HTR-8/SVneo (cell line): ENCODE results near the gene SPINK8.
"Not testable (repeated sequence)": the region's sequence is repeated elsewhere in the genome, so short reads cannot be mapped to it uniquely, and the experiment has no call there.

ENCODE experiments used
- DNase-seq: peaks from one replicate; pipeline ENCODE4 v3.0.0; 2011; ENCODE audit warnings: low spot score, mixed read lengths; ENCODE audit not compliant: insufficient read length
- FAIRE-seq: peaks from 2 replicates; lab custom pipeline; 2011; peaks lifted over from hg19 to GRCh38; lab: Jason Lieb, UNC

Gene SPINK8

GRCh38 chr3:48331706-48332435, 1.6 kb downstream of the SPINK8 start:
- not testable (repeated sequence) for FAIRE-seq, DNase-seq

DNA sequence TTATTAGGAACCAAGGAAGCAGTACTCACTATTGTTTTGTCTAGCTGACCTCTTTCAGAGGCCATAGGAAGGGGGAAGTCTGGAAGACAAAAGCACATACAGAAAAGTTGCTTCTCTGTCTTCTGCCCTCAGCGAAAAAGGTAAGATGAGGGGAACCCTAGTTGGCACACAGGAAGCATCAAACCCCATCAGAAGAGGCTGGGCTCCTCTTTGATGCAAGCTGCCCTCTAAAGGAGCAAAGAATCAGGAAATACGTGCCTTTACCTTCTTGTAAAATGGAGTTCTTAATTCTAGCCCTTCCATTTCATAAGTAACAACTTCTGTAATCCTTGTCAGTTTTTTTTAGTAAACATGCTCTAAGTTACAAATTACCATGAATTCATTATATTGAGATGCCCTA, 12.5 kb downstream of the SPINK8 start:
- DNase-seq (no peak), FAIRE-seq (no peak)

DNA sequence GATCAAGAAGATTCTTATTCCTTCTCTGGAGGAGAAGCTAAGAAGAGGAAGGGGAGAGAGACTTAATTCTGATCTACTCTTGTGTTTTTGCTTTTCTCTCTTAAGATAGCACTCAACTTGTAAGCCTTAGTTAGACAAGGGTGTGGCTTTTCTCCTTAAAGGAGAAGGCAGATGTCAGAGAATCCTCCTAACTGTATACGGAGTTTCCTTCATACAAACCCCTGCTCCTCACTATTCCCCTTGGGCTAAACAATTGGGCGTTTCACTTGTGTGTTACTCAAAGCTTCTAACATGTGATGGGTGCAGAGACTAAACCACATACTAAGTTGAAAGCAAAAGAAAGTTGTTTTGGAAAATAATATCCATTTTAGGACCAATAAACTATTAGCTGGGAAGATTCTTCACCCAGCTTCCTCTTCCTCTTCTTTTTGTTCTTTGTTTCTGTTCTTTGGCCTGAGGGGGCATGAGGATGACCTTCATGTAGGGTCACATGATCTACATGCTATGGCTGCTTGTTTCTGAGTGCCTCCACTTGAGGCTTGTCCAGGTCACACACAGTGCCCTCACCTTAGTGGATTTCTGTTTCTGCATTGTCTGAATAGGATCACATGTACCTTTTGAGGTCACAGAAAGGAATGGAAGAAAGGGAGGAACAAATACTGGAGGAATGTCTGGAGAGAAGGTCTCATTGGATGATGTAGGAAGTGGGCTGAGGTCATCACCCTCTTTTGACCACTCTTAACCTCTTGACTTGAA, 14.6 kb downstream of the SPINK8 start:
- FAIRE-seq = no peak
- no peak for DNase-seq

DNA sequence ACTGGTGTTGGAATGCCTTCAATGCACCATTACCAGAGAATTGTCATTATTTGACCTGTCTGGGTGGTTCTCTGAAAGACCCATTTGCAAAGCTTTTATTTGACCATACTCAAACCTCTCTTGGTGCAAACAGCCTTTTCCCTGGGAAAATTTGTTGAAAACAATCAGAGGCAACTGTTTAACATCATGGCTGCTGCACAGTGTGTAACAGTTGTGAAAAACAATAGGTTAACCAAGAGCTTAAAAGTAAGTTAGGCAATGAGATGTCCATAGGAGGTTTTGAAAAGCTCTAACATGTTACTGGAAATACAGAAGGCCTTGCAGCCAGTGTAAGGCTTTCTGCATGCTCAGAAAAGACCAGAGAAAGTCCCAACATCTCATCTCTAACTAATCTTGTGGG, 18.9 kb downstream of the SPINK8 start:
- no peak for DNase-seq
- no peak for FAIRE-seq

- FAIRE-seq (no peak), DNase-seq (no peak)
These were observed 26.5 kb downstream of the SPINK8 start for GRCh38 chr3:48306860-48307530.

- DNase-seq (no peak), FAIRE-seq (no peak)
These were observed 27.2 kb downstream of the SPINK8 start for GRCh38 chr3:48306290-48306689.

GRCh38 chr3:48305396-48305795, 28.1 kb downstream of the SPINK8 start:
- DNase-seq (no peak), FAIRE-seq (no peak)

GRCh38 chr3:48303021-48303420, 30.4 kb downstream of the SPINK8 start:
- DNase-seq (no peak), FAIRE-seq (no peak)

GRCh38 chr3:48301800-48302166, 31.7 kb downstream of the SPINK8 start:
- peak; percentile 32 for DNase-seq

DNA sequence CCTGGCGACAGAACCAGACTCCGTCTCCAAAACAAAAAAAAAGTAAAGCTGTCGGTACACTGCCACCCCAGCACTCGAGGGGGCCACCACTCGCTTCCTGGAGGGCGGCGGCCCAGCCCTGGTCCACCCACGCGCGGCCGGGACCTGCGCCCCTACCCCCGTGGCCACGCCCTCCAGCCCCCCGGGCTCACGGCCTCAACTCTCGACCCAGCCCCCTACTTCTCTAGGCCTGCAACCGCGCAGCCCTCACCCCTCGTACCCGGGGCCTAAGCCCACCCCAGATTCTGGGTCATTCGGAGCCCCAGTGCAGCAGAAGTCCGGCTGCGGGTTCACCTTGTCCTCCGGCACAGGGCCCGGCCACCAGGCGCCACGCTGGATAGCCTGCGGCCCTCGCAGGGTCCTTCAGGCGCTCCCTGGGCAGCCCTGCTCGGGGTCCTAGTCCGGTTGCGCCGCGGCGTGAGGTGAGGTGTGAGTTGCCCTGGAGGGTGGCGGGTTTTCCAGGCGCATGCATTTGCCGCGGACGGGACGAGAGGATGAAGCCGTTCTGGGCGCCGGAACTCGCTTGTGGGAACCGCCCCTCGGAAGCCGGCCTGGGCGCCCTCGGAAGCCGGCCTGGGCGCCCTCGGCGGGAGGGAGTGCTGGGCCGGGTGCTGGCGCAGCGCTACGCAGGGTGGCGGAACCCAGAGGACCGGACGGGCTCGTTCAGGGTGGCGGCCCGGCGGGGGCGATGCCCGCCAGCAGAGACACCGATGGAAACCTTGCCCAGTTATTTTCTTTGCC, 32.3 kb downstream of the SPINK8 start, which contains the start of gene NME6:
TSS of gene NME6 (minus strand) at position 348 of the 780 bp plus-strand sequence.
- peak; percentile 90 for DNase-seq
- peak; percentile 71 for FAIRE-seq

More at GRCh38 chr3:48301800-48302166, 31.7 kb downstream of the SPINK8 start:
- no peak for FAIRE-seq

DNA sequence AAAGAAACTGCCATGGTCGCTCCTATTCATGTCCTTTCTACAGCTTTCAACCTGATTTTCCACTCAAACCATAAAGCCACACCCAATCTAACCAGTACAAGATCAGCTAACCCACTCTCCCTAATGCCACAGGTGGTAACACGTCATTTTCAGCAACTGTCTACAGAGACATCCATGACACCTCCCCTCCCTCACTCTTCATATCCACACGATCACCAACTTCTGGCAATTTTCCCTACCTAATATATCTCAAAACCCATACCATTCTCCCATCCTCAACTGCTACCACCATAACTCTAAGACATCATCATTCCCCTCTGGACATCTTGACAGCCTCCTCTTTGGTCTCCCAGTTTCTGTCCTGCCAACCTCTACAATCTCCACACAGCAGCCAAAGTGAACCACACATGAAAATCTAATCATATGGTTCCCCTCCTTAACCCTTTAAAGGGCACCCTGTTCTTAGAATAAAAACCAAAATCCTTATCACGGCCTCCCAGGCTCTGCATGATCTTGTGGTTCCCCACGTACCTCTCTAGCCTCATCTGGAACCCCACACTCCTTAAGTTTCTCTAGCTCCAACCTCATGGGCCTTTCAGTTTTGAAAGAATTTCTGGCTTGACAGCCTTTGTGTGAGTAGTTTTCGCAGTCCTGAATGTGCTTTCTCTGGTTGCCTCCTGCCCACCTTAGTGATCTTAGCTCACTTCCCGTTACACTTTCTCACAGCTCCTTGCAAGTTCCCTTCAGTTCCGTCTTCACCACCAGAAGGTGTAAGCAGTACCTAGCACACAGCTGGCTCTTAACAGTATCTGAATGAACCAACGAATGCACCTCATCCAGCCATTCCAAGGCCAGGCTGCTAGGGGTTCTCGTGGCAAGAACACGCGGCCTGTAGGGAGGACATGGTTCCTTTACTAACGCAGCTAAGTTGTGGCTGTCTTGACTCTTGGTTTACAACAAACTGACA, 33.4 kb downstream of the SPINK8 start:
- FAIRE-seq (peak; percentile 4), DNase-seq (no peak)

DNA sequence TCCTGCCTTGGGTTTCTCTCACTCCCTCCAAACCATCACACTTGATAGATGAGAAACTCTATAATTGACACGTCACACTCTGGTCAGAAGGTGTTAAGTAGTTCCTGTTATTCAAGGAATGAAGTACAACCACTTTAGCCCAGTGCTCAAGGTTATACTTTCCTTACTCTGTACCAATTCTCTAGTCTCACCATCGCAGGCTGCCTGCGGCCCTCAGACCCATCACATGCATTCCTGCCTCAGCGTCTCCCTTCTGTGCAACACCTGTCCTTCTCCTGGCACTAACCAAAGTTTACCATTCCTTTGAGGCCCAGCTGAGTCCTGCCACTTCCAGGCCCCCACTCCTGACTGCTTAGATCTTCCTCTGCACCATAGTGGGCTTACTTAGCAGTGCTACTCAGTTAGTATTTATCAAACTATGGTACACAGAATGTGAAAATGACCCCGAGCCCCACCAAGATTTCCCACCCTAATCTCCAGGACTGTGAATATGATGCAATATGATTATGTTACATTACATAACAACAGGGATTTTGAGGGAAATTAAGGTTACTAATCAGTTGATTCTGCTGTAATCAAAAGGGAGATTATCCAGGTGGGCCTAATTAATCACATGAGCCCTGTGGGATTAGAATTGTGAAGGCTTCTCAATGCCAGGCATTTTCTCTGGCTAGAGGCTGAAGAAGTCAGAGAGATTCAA, 36.2 kb downstream of the SPINK8 start:
- no peak for FAIRE-seq

GRCh38 chr3:48296699-48297098, 36.8 kb downstream of the SPINK8 start:
- DNase-seq = no peak
- FAIRE-seq = no peak

More for the DNA sequence above, 36.2 kb downstream of the SPINK8 start:
- no peak for DNase-seq

DNA sequence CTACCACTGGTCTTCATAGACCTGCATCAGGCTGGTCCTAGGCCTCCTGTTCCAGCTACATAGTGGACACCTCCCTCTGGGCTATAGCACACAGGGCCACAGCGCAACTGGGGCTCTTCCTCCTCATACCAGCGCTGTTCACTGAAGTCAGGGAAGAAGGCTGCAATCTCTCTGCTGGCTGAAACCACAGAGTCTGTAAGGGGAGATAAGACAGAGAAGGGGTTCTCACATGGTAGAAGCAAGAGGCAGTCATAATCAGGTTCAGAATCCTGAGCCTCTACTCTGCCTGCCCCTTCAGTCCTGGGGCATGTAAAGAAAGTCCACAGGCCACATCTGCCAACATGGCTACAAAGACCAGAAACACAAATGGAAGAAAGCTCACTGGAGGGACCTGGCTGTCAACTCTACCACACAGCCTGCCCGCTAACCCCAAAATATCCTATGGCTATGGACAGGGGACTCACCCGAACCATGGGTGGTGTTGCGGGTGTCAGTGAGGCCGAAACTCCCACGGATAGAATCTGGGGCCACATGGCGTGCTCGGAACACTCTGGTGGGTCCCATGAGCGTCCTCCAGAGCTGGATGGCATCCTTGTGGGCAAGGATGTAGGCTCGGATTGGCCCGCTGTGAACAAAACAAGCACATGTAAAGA, 38.7 kb downstream of the SPINK8 start:
- DNase-seq = no peak
- FAIRE-seq = no peak

DNA sequence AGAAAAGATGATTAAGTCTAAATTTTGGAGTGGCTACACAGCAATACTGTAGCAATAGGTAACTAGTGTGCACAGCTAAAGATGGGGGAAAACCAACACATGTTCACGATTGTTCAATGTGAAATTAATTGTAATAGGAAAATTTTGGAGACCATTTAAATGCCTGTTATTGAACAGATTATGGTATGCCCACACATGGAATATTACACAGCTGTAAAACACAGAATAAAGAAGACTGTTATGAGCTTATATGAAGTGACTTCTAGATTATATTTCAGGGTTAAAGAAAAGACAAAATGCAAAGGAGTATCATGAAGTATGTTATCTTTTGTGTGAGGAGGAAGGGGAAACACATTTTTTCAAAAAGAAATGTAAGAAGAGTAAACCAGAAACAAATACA, 43.8 kb downstream of the SPINK8 start:
- no peak for FAIRE-seq
- DNase-seq = no peak

DNA sequence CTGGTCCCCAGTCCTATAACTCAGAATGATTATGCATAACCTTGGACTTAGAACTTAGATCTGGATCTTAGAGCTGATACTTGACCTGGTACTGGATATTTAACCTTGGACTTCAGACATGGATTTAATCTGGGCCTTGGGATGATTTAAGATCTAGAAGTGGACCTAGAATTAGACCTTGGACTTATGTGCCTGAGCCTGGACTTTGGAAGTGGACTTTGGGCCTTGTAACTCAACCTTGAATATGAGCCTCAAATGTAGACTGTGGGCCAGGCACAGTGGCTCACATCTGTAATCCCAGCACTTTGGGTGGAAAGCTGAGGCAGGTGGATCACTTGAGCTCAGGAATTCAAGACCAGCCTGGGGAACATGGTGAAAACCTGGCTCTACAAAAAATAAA, 46.4 kb downstream of the SPINK8 start:
- DNase-seq = no peak
- no peak for FAIRE-seq

DNA sequence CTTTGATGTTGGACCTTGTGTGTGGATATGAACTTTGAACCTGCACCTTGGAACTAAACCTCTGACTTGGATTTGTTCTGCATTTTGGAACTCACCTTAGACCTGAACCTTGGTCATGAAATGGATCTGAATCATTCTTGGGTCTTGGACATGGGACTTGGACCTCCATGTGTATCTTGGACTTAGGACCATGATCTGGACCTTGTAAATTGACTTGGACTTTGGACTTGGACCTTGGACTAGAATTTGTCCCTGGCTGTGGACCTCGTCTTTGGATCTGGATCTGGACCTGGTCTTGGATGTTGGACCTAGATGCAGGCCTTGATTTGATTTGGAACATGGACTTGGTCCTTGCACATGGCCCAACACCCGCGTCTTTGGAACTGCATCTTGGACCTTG, 47.2 kb downstream of the SPINK8 start:
- no peak for FAIRE-seq
- DNase-seq = no peak

- FAIRE-seq = no peak
- no peak for DNase-seq
These were observed 47.8 kb downstream of the SPINK8 start for GRCh38 chr3:48285675-48286074.
